Keratinocyte (primary cell): ENCODE measurements around the gene FUNDC1. TPM values are rescaled to one million over a fixed set of nuclear protein-coding genes. Genes with fewer than 3 reads are reported as not detected.

ENCODE experiments used
- DNase-seq: peaks from one replicate; pipeline ENCODE4 v3.0.0-alpha.2; 2011; ENCODE audit warnings: low read depth, missing footprints, low spot score
- FAIRE-seq: peaks from 2 replicates; lab custom pipeline; 2011; peaks lifted over from hg19 to GRCh38; lab: Jason Lieb, UNC
- H2AFZ ChIP-seq: 2 replicates; pipeline ENCODE4 v1.6.0; 2012; ENCODE audit warnings: low read length, control low read depth, inconsistent platforms; ENCODE audit not compliant: control insufficient read depth
- H3K27ac ChIP-seq: 2 replicates; pipeline ENCODE4 v1.5.1; 2011; ENCODE audit warnings: low read length; ENCODE audit not compliant: control insufficient read depth, insufficient read depth
- H3K27me3 ChIP-seq: 3 replicates; pipeline ENCODE4 v1.6.0; 2011; ENCODE audit warnings: low read length; ENCODE audit not compliant: control insufficient read depth, insufficient read depth; ENCODE audit errors: extremely low read depth
- H3K36me3 ChIP-seq, 2 experiments: 2 replicates in 1 of 2; 3 replicates in 1 of 2; pipeline ENCODE4 v1.5.1; 2011; ENCODE audit warnings: low read length in 2 of 2, mild to moderate bottlenecking in 1 of 2; ENCODE audit not compliant: control insufficient read depth in 2 of 2, insufficient read depth in 2 of 2; ENCODE audit errors: extremely low read depth in 1 of 2
- H3K4me1 ChIP-seq: 3 replicates; pipeline ENCODE4 v1.5.1; 2011; ENCODE audit warnings: low read length; ENCODE audit not compliant: control insufficient read depth, insufficient read depth; ENCODE audit errors: extremely low read depth
- H3K4me2 ChIP-seq: 3 replicates; pipeline ENCODE4 v1.6.0; 2011; ENCODE audit warnings: low read depth, low read length; ENCODE audit not compliant: control insufficient read depth, insufficient read depth; ENCODE audit errors: extremely low read depth
- H3K4me3 ChIP-seq, 3 experiments: fragments of 200-600 bp in 1 of 3; sonication (generic) in 1 of 3; 2 replicates in 2 of 3; 3 replicates in 1 of 3; pipeline ENCODE4 v1.5.1; 2011 to 2016; ENCODE audit warnings: low read length in 3 of 3, mild to moderate bottlenecking in 3 of 3, control low read depth in 2 of 3, inconsistent platforms in 1 of 3, low read depth in 1 of 3, mixed read lengths in 1 of 3, mixed run types in 1 of 3, moderate library complexity in 1 of 3; ENCODE audit not compliant: control insufficient read depth in 2 of 3, insufficient read depth in 2 of 3; ENCODE audit errors: extremely low read depth in 1 of 3
- H3K79me2 ChIP-seq: 2 replicates; pipeline ENCODE4 v1.6.0; 2012; ENCODE audit warnings: low read length; ENCODE audit not compliant: control insufficient read depth, insufficient read depth
- H3K9ac ChIP-seq: 3 replicates; pipeline ENCODE4 v1.6.0; 2011; ENCODE audit warnings: low read length; ENCODE audit not compliant: control insufficient read depth, insufficient read depth; ENCODE audit errors: extremely low read depth
- H3K9me1 ChIP-seq: 3 replicates; pipeline ENCODE4 v1.6.0; 2011; ENCODE audit warnings: low read length; ENCODE audit not compliant: control insufficient read depth, insufficient read depth; ENCODE audit errors: extremely low read depth
- H3K9me3 ChIP-seq: 2 replicates; pipeline ENCODE4 v1.5.1; 2012; ENCODE audit warnings: low read depth, low read length; ENCODE audit not compliant: control insufficient read depth
- H4K20me1 ChIP-seq: 3 replicates; pipeline ENCODE4 v1.6.0; 2011; ENCODE audit warnings: low read length; ENCODE audit not compliant: control insufficient read depth, insufficient read depth; ENCODE audit errors: extremely low read depth
- CTCF ChIP-seq, 3 experiments: IDR thresholded peaks in 1 of 3; conservative IDR thresholded peaks in 1 of 3; optimal IDR thresholded peaks in 1 of 3; 2 replicates in 2 of 3; 3 replicates in 1 of 3; pipeline versions ENCODE3 to v1.5.1; 2011; ENCODE audit warnings: low read length in 3 of 3, mild to moderate bottlenecking in 3 of 3, moderate library complexity in 2 of 3, control low read depth in 1 of 3, inconsistent platforms in 1 of 3; ENCODE audit not compliant: insufficient read depth in 2 of 3; ENCODE audit errors: extremely low read depth in 1 of 3
- EZH2 ChIP-seq: IDR thresholded peaks from one replicate; pipeline ENCODE4 v1.6.1; 2012; ENCODE audit warnings: inconsistent platforms, mild to moderate bottlenecking, low read length, moderate library complexity
- dilution Hi-C: fragments of 300-500 bp; cut with MboI; formaldehyde crosslinking; loops from one replicate; pipeline ENCODE4 v1.7.0; 2020; ENCODE audit warnings: low sequenced_read_pairs; ENCODE audit not compliant: extremely low pct_ligation_motif_present
- polyA minus RNA-seq, 3 experiments: library from RNA; depleted of rRNA, polyadenylated mRNA; stranded (reverse); fragments of >200 nt; gene quantifications; 1 replicate in 1 of 3; 2 replicates in 1 of 3; 3 replicates in 1 of 3; pipeline ENCODE4 v1.2.3, GENCODE V29; 2011
- polyA plus RNA-seq, 5 experiments: library from polyadenylated mRNA; depleted of rRNA in 3 of 5; stranded (reverse) in 3 of 5; stranded (forward) in 1 of 5; unstranded in 1 of 5; fragments of >200 nt; gene quantifications; 1 replicate in 1 of 5; 2 replicates in 3 of 5; 3 replicates in 1 of 5; pipeline versions ENCODE4 v1.2.1 to v1.2.3, GENCODE V29; 2011 to 2012; ENCODE audit warnings: missing spikeins in 2 of 5, low read depth in 1 of 5, low replicate concordance in 1 of 5

Gene FUNDC1, protein sequence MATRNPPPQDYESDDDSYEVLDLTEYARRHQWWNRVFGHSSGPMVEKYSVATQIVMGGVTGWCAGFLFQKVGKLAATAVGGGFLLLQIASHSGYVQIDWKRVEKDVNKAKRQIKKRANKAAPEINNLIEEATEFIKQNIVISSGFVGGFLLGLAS
- polyA plus RNA-seq (20.9 to 30.9 TPM (median 21.6 TPM) in 3 replicates), polyA minus RNA-seq (0.39 to 9.7 TPM (median 3.7 TPM) in 3 replicates)
- polyA plus RNA-seq (2011; ENCODE audit: low read depth), result 49.4 TPM
- 22.0 and 32.9 TPM in 2 replicates for polyA plus RNA-seq (2011; cell fraction: cytosol; rRNA removed)
- 12.8 and 16.9 TPM in 2 replicates for polyA plus RNA-seq (2011; cell fraction: nucleus; rRNA removed)
- 20.0 and 20.8 TPM in 2 replicates for polyA plus RNA-seq (2012; ENCODE audit: low replicate concordance)
- 4.4 TPM for polyA minus RNA-seq (2011; cell fraction: cytosol; rRNA and poly(A)+ RNA removed)
- 1.4 and 3.3 TPM in 2 replicates for polyA minus RNA-seq (2011; cell fraction: nucleus; rRNA and poly(A)+ RNA removed)

GRCh38 chrX:44542567-44543325 is at the start of gene FUNDC1:
TSS of gene FUNDC1 (minus strand) at chrX:44542859. CDS start at chrX:44542832, 27 bp downstream.
- Histone ChIP-seq H3K9ac (peak within 1 kb of the TSS; percentile 89), H3K9me3 (no peaks in the 10 kb centered on the region), H3K27ac (peak within 1 kb of the TSS; percentile 86), H3K36me3 (peaks cover 0 to 2% of the 10 kb centered on the region in 2 experiments), H3K79me2 (peaks cover 6% of the 10 kb centered on the region), H3K9me1 (no peaks in the 10 kb centered on the region), H3K4me2 (peak within 1 kb of the TSS; percentile 92), H3K4me3 (peak within 1 kb of the TSS; percentile 66 to 85 (median 81)), H4K20me1 (no peaks in the 10 kb centered on the region), H3K27me3 (no peaks in the 10 kb centered on the region), H2AFZ (peak within 1 kb of the TSS; percentile 86), H3K4me1 (peaks cover 6% of the 10 kb centered on the region)
- TF ChIP-seq EZH2 (no peak), CTCF (optimal IDR thresholded peaks at IDR 0.05 in 1 of 3, IDR thresholded peaks at IDR 0.05 in 1 of 3, conservative IDR thresholded peaks at IDR 0.05 in 1 of 3; ENCODE audit: extremely low read depth in 1 of 3, insufficient read depth in 2 of 3, low read length in 3 of 3) (peak; percentile 23 to 46 (median 33))
- no peak for FAIRE-seq
- peak; percentile 91 for DNase-seq
- dilution Hi-C loops, result no loop called here

GRCh38 chrX:44585866-44586265 is 43.2 kb upstream of the FUNDC1 start:
- H2AFZ ChIP-seq, result no peak overlapping the region
- no peaks in the 10 kb centered on the region for H3K9me3 ChIP-seq
- TF ChIP-seq EZH2 (no peak), CTCF (optimal IDR thresholded peaks at IDR 0.05 in 1 of 3, IDR thresholded peaks at IDR 0.05 in 1 of 3, conservative IDR thresholded peaks at IDR 0.05 in 1 of 3; ENCODE audit: extremely low read depth in 1 of 3, insufficient read depth in 2 of 3, low read length in 3 of 3) (no peak)
- H3K9me1 ChIP-seq, result no peaks in the 10 kb centered on the region
- peaks cover under 1% of the 10 kb centered on the region for H3K4me1 ChIP-seq
- H3K4me2 ChIP-seq, result no peak overlapping the region
- no peaks in the 10 kb centered on the region for H4K20me1 ChIP-seq
- H3K27ac ChIP-seq, result no peak overlapping the region
- no peak overlapping the region for H3K4me3 ChIP-seq
- no peaks in the 10 kb centered on the region for H3K27me3 ChIP-seq
- no peaks in the 10 kb centered on the region for H3K36me3 ChIP-seq
- dilution Hi-C loops, result no loop called here
- no peak for FAIRE-seq
- no peak overlapping the region for H3K9ac ChIP-seq
- no peak for DNase-seq
- no peaks in the 10 kb centered on the region for H3K79me2 ChIP-seq
